Endothelial cell of umbilical vein (primary cell): ENCODE results near the gene RASGRP4.

ENCODE experiments used
- CTCF ChIP-seq, 2 donors: IDR thresholded peaks; 1 replicate in 1 of 2; 2 replicates in 1 of 2; pipeline ENCODE4 v1.5.1; 2011; ENCODE audit warnings: low read length in 2 of 2, mild to moderate bottlenecking in 2 of 2, moderate library complexity in 2 of 2, control low read depth in 1 of 2, inconsistent platforms in 1 of 2, low read depth in 1 of 2; ENCODE audit not compliant: insufficient read depth in 1 of 2; ENCODE audit errors: extremely low read depth in 1 of 2
- EZH2 ChIP-seq: IDR thresholded peaks from 2 replicates; pipeline ENCODE4 v1.6.1; 2012; ENCODE audit warnings: borderline replicate concordance, low read depth, mild to moderate bottlenecking, moderate library complexity, low read length, inconsistent platforms; ENCODE audit not compliant: severe bottlenecking
- FOS ChIP-seq: IDR thresholded peaks from 2 replicates; pipeline ENCODE4 v1.6.1; 2011; ENCODE audit warnings: mild to moderate bottlenecking, low read length, moderate library complexity, borderline replicate concordance; ENCODE audit not compliant: insufficient read depth
- MAX ChIP-seq: IDR thresholded peaks from 2 replicates; pipeline ENCODE4 v1.6.1; 2011; ENCODE audit not compliant: insufficient read depth, insufficient read length
- MYC ChIP-seq: IDR thresholded peaks from one replicate; pipeline ENCODE4 v1.6.1; 2011; ENCODE audit warnings: mild to moderate bottlenecking, low read depth, low read length
- POLR2A ChIP-seq: IDR thresholded peaks from 2 replicates; pipeline ENCODE4 v1.6.1; 2012; ENCODE audit warnings: low read depth, mild to moderate bottlenecking, control low read depth, low read length
- POLR2AphosphoS5 ChIP-seq: IDR thresholded peaks from 2 replicates; pipeline ENCODE4 v1.6.1; 2012; ENCODE audit warnings: low read depth, mild to moderate bottlenecking, control low read depth, low read length, moderate library complexity; ENCODE audit not compliant: insufficient read depth

GRCh38 chr19:38437917-38438316 lies 11.9 kb upstream of the RASGRP4 start:
- TF ChIP-seq CTCF (IDR thresholded peaks at IDR 0.05; ENCODE audit: extremely low read depth in 1 of 2, insufficient read depth in 1 of 2, low read depth in 1 of 2, low read length in 2 of 2) (no peak), POLR2A (no peak), POLR2AphosphoS5 (no peak), EZH2 (no peak), MAX (no peak), FOS (no peak), MYC (no peak)
